Endometrial microvascular endothelial cells (primary cell): ENCODE data around the gene LGALS8. TPM values are rescaled to one million over a fixed set of nuclear protein-coding genes. Genes with fewer than 3 reads are reported as not detected.

Source experiments
- in situ Hi-C: cut with HindIII; loops from 2 replicates; pipeline ENCODE4 v1.10.0; 2017; ENCODE audit warnings: low sequenced_read_pairs, low pct_unique_long_range_greater_than_20kb; ENCODE audit errors: inconsistent ontology term
- total RNA-seq: library from RNA; depleted of rRNA; stranded (reverse); fragments of >200 nt; gene quantifications from one replicate; pipeline ENCODE4 v1.2.3, GENCODE V29; 2015; ENCODE audit errors: inconsistent ontology term

The LGALS8 gene
- total RNA-seq, 1 donor from 2014 or later, result 70.7 TPM

DNA sequence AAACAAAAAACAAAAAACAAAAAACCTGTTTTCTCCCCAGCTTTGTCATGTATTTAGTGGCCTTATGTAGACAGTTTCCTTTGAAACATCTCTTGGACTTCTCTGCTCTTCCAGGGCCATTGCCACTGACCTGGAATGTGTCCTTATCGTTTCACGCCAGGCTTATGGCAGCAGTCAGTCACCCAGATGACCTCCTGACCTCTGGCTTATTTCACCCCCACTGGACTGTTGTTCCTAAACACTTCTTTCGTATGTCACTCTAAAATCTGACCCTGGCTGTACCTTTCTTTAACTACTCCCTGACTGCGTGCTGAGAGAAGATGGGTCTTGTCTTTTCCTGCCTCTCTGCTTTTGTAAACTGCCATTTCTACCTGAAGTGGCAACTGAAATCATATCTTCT lies 9.1 kb downstream of the LGALS8 start:
- in situ Hi-C loops, result no loop called here

DNA sequence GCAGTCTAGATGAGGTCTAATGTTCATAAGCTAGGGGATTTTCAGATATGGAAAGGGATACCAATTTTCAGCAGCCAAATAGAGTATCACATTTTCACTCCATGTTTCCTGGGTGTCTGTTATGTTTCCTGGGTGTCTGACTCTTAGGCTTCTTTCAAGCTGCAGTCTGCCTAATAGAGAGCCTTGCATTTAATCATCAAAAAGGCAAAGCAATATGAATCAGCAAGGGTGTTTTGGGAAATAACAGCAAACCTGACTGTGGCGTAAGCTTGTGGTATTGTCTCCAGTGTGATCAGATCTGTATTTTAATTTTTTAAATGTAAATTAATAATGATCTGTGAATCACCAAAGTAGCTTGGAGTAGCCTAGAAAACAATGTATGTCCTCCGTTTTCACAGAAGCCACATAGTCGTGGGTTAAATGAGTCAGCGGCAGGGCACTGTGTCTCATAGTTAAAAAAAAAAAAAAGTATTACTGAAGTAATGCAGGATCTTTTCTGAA lies 10.4 kb downstream of the LGALS8 start:
- in situ Hi-C loops, result no loop called here

DNA sequence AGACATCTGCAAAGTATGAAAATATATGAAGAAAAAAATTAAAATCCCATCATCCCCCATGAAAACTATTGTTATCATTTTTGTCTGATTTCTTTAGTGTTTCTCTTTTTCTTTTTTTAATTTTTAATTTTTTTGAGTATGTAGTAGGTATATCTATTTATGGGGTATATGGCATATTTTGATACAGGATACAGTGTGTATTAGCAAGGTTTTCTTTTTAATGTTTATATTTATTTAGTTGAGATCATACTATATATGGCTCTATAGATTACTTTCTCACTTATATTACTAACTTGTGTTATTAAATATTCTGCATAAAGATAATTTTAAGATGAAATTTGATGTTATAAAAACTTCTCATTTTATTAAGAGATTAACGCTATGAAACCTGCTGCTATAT lies 11.4 kb downstream of the LGALS8 start:
- in situ Hi-C loops, result no loop called here

DNA sequence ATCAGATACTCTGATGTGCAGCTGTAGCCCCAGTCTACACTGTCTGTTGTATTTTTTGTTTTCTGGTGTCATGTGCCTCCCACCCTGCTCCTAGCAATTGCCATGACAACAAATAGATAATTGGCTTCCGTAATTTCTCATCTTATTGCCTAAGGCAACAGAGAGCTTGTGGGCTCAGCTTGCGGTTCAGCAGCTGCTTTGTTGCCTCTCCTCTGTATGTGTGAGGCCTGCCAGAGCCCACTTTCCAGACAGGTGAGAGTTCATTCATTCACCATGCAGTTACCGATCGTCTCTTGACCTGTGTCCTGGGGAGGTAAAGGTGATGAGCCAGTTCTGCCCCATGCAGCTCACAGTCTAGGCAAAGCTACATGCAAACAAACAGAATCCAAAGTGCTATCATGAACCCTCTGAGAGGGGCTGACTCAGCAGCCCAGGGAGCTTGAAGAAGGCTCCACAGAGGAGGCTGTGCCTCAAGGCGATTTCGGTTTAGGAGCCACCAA lies 11.9 kb downstream of the LGALS8 start:
- in situ Hi-C loops, result no loop called here

DNA sequence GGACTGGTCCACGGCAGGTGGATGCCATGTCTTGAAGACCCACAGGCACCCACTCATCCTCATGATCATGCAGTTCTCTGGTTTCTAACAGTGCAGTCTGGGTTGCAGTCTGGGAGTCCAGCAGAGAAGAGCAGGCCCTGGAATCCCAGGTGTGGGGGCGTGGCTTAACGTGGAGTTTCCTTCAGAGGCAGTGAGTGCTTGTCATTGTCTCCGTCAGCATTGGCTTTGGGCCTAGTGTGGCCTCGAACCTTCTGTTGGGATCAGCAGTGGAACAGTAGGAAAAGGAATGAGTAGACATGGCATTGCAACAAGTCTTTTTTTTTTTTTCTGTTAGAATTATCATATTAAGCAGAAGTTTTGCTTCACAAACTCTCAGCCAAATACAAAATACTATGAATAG lies 12.8 kb downstream of the LGALS8 start:
- in situ Hi-C loops, result no loop called here

DNA sequence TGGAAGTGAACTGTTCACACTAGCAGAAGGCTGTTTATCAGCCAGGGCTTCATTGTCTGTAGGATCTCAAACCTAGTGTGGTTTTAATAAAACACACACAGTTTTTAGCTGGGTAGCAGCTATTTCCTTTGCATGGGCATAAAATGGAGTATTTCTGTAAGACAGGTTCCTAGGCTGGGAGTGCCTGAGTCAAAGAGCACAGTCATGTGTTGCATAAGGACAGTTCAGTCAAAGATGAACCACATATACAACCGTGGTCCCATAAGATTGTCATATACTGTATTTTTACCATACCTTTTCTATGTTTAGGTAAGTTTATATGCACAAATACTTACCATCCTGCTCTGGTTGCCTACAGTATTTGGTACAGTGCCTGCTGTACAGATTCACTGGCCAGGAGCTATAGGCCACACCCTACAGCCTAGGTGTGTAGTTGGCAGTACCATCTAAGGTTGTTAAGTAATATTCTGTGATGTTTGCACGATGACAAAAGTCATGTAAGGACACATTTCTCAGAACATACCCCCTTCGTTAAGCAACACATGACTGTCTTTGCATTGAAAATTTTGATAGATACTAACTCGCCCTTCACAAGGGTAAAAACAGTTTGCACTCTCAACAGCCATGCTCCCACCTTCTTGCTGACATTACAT lies 17.2 kb downstream of the LGALS8 start:
- in situ Hi-C loops, result no loop called here

DNA sequence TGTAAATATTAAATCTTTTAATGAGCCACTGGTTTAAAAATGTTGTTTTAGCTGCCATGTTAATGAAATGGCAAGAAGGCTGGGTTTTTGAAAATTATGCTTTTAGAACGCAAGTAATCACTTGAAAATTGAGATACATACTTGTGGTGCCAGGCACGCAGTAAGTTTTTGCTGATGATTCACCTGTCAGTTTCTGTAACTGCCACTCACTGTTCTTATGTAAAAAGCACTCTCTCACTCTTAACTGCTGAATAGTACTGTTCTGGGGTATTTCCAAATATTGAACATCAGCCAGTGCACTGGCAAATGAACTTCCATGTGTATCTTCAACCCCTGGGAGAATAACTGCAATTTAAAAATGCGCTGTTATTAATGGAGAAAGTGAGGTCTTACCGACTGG lies 17.9 kb downstream of the LGALS8 start:
- in situ Hi-C loops, result no loop called here

DNA sequence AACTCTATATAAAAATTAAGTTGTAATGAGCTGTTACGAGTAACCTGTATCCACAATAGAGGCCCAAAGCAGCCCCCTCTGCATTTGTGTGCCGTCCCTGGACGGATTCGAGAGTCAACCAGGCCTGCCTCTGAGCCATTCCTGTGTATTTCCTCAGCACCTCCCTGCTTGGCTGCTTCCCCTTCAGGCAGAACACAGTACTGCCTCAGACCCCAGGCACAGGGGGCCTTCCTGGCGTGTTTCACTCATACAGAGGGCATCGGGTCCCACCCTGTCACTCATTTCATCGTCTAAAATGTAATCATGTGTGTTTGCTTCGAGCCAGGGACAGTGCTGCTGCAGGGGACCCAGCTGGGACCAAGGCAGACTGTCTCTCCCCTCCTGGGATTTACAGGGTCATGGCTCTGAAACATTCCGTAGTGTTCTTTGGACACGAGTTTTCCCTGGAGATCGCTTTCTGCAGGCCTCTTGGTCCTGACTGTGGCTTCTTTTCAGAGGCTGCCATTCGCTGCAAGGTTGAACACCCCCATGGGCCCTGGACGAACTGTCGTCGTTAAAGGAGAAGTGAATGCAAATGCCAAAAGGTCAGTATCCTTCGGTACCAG lies 19.4 kb downstream of the LGALS8 start:
- in situ Hi-C loops, result no loop called here

DNA sequence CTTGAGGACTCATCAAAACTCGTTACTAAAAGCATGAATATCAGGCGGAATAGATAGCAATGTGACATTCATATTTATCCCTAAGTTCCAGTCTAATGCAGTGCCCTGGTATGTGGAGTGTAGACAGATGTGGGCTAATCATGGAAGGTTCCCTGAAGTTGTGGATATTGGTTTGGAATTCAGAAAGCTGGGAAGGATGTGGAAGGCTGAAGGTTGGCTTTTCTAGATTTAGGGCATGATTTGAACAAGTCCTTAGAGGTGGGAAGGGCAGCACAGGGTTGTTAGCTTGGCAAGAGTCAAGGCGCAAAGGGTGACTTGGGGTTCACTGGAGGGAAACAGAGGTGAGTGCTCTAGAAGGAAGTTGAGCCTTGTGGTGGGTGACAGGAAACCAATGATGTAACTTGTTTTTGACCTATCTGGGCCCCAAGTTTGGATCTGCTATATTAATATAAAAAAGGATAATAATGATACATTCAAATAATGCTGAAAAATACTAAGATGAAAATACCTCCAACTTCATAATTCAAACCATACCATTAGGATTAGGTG lies 21.9 kb downstream of the LGALS8 start:
- in situ Hi-C loops, result no loop called here

DNA sequence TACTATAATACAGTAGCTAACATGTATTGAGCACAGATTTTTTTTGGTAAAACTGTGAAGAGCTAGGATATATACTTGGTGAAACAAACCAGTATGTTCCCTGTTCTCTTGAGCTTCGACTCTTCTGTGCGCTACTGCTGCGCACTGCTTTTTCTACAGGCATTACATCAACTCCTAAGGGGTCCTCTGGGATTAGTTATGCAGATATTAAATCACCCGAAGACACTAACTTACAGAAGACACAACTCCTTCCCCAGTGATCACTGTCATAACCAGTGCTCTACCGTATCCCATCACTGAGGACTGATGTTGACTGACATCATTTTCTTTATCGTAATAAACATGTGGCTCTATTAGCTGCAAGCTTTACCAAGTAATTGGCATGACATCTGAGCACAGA lies 24.7 kb downstream of the LGALS8 start:
- in situ Hi-C loops, result no loop called here

DNA sequence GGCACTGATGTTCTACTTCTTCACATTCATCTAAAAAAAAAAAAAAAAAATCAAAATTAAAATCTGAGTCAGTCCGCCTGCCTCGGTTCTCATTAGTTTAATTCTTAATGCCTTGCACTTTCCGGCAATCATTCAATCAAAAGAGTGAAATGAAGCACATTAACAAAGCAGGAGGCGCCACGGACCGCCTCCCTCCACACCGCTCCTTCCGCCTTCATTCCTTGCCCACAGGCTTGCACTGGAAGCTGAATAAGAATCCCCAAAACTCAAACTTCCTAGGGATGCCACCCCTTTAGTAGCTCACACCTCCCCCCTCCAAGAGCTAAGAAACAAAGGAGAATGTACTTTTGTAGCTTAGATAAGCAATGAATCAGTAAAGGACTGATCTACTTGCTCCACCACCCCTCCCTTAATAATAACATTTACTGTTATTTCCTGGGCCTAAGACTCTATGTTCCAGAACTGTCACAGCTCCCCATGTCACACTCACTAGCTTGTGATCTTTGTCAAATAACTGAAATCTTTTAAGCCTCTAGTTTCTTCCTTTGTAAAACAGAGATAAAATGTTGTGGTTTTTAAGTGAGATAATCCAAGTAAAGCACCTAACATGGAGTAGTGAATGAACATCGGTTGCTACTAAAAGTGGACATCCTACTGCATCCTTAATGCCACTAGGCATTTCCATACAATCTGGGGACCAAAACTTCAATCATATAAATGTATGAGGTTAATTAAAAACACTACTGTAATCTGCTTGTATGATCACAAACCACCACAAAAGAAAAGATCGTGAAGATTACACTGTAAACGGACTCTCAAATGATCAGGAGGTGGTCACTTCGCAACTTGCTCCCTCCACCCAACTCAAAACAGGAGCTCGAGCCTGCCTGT lies 27.4 kb downstream of the LGALS8 start:
- in situ Hi-C loops, result loop anchor here (25.0 kb wide), 1 partner anchor 311 kb away; no protein-coding TSS in a partner anchor

DNA sequence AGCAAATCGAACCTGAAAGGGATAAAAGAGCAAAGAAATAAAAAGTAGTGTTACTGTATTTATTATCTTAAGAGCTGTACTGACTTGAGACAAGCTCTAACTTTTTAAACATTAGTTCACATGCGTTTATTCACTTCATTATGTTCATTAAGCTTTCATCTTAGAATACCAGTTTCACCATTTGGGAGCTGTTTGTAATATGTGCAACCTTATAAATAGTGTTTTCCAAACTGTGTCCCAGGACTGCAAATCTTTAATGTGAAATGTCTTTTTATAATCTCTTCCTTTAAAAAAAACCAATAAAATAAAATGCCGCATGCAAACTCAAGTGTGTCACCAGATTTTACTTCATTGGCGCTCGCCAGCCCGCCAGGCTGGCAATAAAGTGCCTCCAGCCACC lies 28.3 kb downstream of the LGALS8 start:
- in situ Hi-C loops, result loop anchor here (25.0 kb wide), 1 partner anchor 310 kb away; no protein-coding TSS in a partner anchor

DNA sequence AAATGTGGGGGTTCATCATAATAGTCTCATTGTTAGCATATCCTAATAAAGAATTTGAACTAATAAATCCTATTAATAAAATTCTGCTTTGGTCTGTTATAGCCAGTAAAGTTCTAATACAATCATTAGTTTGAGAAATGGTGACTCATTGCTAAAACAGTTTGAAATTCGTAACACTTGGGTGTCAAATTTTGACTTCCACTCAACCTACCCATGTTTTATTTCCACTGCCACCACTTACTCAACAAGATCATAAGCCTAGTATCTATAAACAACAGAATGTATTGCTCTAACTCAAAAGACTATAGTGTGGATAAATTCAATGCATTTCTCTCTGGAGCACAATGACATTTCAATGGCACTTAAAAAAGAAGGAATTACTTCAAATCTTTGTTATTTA lies 29.1 kb downstream of the LGALS8 start:
- in situ Hi-C loops, result loop anchor here (25.0 kb wide), 1 partner anchor 309 kb away; no protein-coding TSS in a partner anchor

DNA sequence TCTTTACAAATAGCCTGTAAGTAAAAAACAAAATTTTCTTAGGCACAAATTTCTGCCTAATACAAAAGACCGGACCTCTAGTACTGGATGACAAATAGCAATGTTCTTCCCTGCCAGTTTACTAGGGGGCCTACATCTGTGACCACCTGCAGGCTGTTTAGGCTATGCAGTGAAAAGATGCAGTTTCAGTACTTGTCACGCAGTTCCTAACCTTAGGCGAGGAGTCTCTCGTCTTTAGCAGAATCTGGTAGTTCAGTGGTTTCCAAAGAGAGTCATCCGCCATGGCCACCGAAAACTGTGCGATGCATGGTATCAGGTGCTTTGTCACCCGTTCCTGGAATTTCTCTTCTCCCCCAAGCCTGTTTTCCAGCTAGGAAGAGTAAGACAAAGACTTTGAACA lies 29.6 kb downstream of the LGALS8 start:
- in situ Hi-C loops, result loop anchor here (25.0 kb wide), 1 partner anchor 309 kb away; no protein-coding TSS in a partner anchor

DNA sequence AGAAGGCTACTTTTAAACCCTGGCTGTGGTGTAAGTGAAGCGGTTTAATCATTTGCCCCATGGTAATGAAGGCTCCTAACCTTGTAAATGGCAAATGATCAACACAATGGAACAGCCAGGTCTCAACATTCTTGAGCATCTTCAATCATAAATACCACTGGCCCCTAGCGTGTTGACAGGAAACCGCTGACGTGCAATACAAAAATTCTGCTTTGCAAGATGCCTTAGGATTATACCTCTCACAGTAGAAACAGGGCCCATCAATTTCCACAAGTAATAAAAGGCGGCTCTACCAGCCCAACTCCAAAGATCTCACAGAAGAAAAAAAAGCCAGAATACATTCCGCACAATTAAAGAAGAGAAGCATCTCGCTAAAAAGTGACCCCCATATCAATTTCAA lies 32.8 kb downstream of the LGALS8 start:
- in situ Hi-C loops, result loop anchor here (25.0 kb wide), 1 partner anchor 306 kb away; no protein-coding TSS in a partner anchor

DNA sequence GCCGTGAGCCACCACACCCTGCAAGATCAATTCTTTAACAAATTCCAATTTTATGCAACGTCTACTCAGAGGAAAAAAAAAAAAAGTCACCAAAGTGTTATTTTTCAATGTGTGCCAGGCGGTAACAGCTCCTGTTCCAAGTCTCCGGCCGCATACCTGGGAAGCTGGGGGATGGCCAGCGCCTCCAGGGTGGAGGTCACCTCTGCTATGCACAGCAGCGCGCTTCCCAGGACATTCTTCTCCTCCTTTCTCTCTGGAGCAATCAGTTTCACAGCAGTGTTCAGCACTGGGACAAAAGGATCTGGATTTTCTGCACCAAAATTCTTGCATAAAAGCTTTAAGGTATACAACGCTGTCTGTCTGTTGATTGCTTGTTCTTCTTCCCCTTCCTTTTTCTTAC lies 34.3 kb downstream of the LGALS8 start:
- in situ Hi-C loops, result loop anchor here (25.0 kb wide), 1 partner anchor 304 kb away; no protein-coding TSS in a partner anchor

DNA sequence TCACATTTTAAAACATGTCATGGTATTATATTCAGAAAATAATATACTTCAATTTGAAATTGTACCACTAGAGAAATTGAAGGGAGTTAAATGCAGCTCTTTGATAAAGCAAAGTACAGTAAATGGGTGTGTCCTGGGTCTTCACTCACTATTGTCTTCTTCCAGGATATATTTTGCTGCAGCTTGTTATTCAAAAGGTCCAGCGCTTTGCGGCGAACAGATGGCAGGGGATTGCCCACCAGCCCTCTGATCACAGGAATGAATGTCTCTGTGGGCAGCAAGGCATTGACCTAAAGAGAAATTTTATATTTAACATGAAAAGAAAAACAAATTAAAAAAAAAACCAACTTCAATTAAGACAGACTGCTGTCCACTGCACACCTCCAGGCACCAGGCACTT lies 35.1 kb downstream of the LGALS8 start:
- in situ Hi-C loops, result loop anchor here (25.0 kb wide), 1 partner anchor 303 kb away; no protein-coding TSS in a partner anchor

DNA sequence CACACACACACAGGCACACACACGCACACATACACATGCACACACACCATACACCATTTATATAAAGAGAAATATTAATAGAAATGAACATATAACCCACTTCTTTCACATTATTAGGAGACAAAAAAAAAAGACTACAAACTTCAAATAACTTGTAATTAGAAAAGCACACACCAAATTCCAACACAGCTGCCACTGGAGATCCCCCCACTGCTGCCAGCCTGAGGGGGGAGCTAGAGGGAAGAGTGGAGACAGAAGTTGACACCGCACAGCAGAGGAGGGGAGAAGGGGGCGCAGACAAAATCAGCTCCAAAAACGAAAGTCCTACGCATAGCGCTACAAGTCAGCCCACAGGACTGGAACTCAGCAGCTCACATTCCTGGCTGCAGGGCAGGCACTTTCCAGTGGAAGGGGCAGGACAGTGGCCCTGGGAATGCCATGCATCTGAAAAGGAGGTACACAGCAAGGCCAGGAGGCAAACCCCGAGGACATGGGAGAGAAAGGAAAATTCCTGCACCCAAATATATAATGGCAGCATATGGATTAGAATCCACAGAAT lies 36.5 kb downstream of the LGALS8 start:
- in situ Hi-C loops, result loop anchor here (25.0 kb wide), 1 partner anchor 302 kb away; no protein-coding TSS in a partner anchor
